Fibroblast of lung (primary cell): Measurements from ENCODE around the gene AQP2. TPM values are rescaled to one million over a fixed set of nuclear protein-coding genes. Genes with fewer than 3 reads are reported as not detected.

Experiments used
- DNase-seq, 2 donors: peaks; one replicate each; pipeline versions ENCODE4 v3.0.0 to v3.0.0-alpha.2; 2010; ENCODE audit warnings: low read depth in 2 of 2
- H2AFZ ChIP-seq: 2 replicates; pipeline ENCODE4 v1.5.1; 2012; ENCODE audit warnings: low read length, control low read depth, inconsistent platforms
- H3K27ac ChIP-seq: 2 replicates; pipeline ENCODE4 v1.5.1; 2011; ENCODE audit warnings: low read length, control low read depth; ENCODE audit not compliant: insufficient read depth
- H3K27me3 ChIP-seq: 2 replicates; pipeline ENCODE4 v1.5.1; 2011; ENCODE audit warnings: mild to moderate bottlenecking, low read length; ENCODE audit not compliant: control insufficient read depth, insufficient read depth
- H3K36me3 ChIP-seq: 2 replicates; pipeline ENCODE4 v1.5.1; 2011; ENCODE audit warnings: low read length; ENCODE audit not compliant: control insufficient read depth, insufficient read depth
- H3K4me1 ChIP-seq: 2 replicates; pipeline ENCODE4 v1.5.1; 2011; ENCODE audit warnings: low read length; ENCODE audit not compliant: control insufficient read depth, insufficient read depth; ENCODE audit errors: extremely low read depth
- H3K4me2 ChIP-seq: 2 replicates; pipeline ENCODE4 v1.5.1; 2011; ENCODE audit warnings: low read length, control low read depth; ENCODE audit not compliant: insufficient read depth; ENCODE audit errors: extremely low read depth
- H3K4me3 ChIP-seq, 4 experiments: fragments of 200-600 bp in 1 of 4; sonication (generic) in 1 of 4; replicated peaks in 1 of 4; 2 replicates each; pipeline ENCODE4 v1.5.1; 2011 to 2016; ENCODE audit warnings: low read length in 4 of 4, low read depth in 3 of 4, mild to moderate bottlenecking in 3 of 4, control low read depth in 2 of 4, inconsistent platforms in 1 of 4, mixed read lengths in 1 of 4; ENCODE audit not compliant: insufficient read depth in 1 of 4; ENCODE audit errors: control extremely low read depth in 1 of 4
- H3K79me2 ChIP-seq: 2 replicates; pipeline ENCODE4 v1.5.1; 2012; ENCODE audit warnings: mild to moderate bottlenecking, low read length, inconsistent platforms; ENCODE audit not compliant: control insufficient read depth, insufficient read depth
- H3K9ac ChIP-seq: 2 replicates; pipeline ENCODE4 v1.5.1; 2011; ENCODE audit warnings: mild to moderate bottlenecking, low read length, control low read depth; ENCODE audit not compliant: insufficient read depth
- H3K9me3 ChIP-seq: 2 replicates; pipeline ENCODE4 v1.5.1; 2012; ENCODE audit warnings: low read depth, low read length; ENCODE audit not compliant: control insufficient read depth, insufficient read depth
- H4K20me1 ChIP-seq: 2 replicates; pipeline ENCODE4 v1.5.1; 2011; ENCODE audit warnings: low read length; ENCODE audit not compliant: control insufficient read depth, insufficient read depth; ENCODE audit errors: extremely low read depth
- CTCF ChIP-seq, 2 donors: IDR thresholded peaks in 1 of 2; conservative IDR thresholded peaks in 1 of 2; 1 replicate in 1 of 2; 2 replicates in 1 of 2; pipeline ENCODE4 v1.5.1; 2011 to 2012; ENCODE audit warnings: low read length in 2 of 2, control low read depth in 1 of 2, inconsistent platforms in 1 of 2, low read depth in 1 of 2, mild to moderate bottlenecking in 1 of 2
- EZH2 ChIP-seq: IDR thresholded peaks from 2 replicates; pipeline ENCODE4 v1.5.1; 2012; ENCODE audit warnings: low read length, control low read depth, mild to moderate bottlenecking; ENCODE audit errors: missing control alignments
- polyA plus RNA-seq, 2 donors: library from polyadenylated mRNA; depleted of rRNA in 1 of 2; stranded (reverse) in 1 of 2; unstranded in 1 of 2; fragments of >200 nt; gene quantifications; 2 replicates each; pipeline ENCODE4 v1.2.1, GENCODE V29; 2011 to 2012; ENCODE audit warnings: missing spikeins in 1 of 2
- total RNA-seq: library from RNA; depleted of rRNA; stranded (reverse); fragments of >200 nt; gene quantifications from 2 replicates; pipeline ENCODE4 v1.2.1, GENCODE V29; 2014

AQP2 gene
- total and polyA plus RNA-seq, 2 donors (not counting 1 experiment from before 2014, with no cell fraction given), result not detected

GRCh38 chr12:50006280-50006679 lies 55.7 kb downstream of the AQP2 start:
- Histone ChIP-seq H3K27me3 (no peaks in the 10 kb centered on the region), H3K79me2 (peaks cover 53% of the 10 kb centered on the region), H3K4me3 (no peak overlapping the region), H3K9me3 (no peaks in the 10 kb centered on the region), H3K4me2 (no peak overlapping the region), H3K9ac (no peak overlapping the region), H4K20me1 (no peaks in the 10 kb centered on the region), H3K27ac (peak overlapping the region; percentile 6), H3K36me3 (peaks cover 3% of the 10 kb centered on the region), H2AFZ (no peak overlapping the region), H3K4me1 (peaks cover 3% of the 10 kb centered on the region)
- TF ChIP-seq EZH2, result no peak
- TF ChIP-seq CTCF (conservative IDR thresholded peaks at IDR 0.05 in 1 of 2, IDR thresholded peaks at IDR 0.05 in 1 of 2; ENCODE audit: low read depth in 1 of 2, low read length in 2 of 2), result no peak
- DNase-seq, result no peak

- DNase-seq, result peak in 1 of 2 donors; percentile 72
These were observed 56.4 kb downstream of the AQP2 start for GRCh38 chr12:50006754-50007442.

More at GRCh38 chr12:50006754-50007442, 56.4 kb downstream of the AQP2 start:
- Histone ChIP-seq H3K4me2 (peak overlapping the region; percentile 18), H2AFZ (peak overlapping the region; percentile 39), H3K9ac (no peak overlapping the region), H3K27ac (no peak overlapping the region), H3K4me3 (no peak overlapping the region), H3K79me2 (peaks cover 55% of the 10 kb centered on the region), H3K4me1 (peaks cover 3% of the 10 kb centered on the region), H3K36me3 (peaks cover 3% of the 10 kb centered on the region), H4K20me1 (no peaks in the 10 kb centered on the region), H3K27me3 (no peaks in the 10 kb centered on the region), H3K9me3 (no peaks in the 10 kb centered on the region)
- TF ChIP-seq CTCF (conservative IDR thresholded peaks at IDR 0.05 in 1 of 2, IDR thresholded peaks at IDR 0.05 in 1 of 2; ENCODE audit: low read depth in 1 of 2, low read length in 2 of 2) (no peak), EZH2 (no peak)

Other genes starting within 250 kb of the AQP2 start
- gene FMNL3, start 243.3 kb upstream of the AQP2 start, total RNA-seq, result 17.2 and 22.5 TPM in 2 replicates
- gene FMNL3, start 243.3 kb upstream of the AQP2 start, polyA plus RNA-seq, result 13.6 and 15.0 TPM in 2 replicates
- 369 and 432 TPM in 2 replicates for gene TMBIM6, start 209.2 kb upstream of the AQP2 start, total RNA-seq
- 830 and 879 TPM in 2 replicates for gene TMBIM6, start 209.2 kb upstream of the AQP2 start, polyA plus RNA-seq
- gene NCKAP5L, start 122.3 kb upstream of the AQP2 start, total RNA-seq, result 11.6 and 14.2 TPM in 2 replicates
- 3.9 TPM in 2 replicates for gene NCKAP5L, start 122.3 kb upstream of the AQP2 start, polyA plus RNA-seq
- 4.5 and 7.2 TPM in 2 replicates for gene BCDIN3D, start 107.6 kb upstream of the AQP2 start, total RNA-seq
- 2.5 and 3.2 TPM in 2 replicates for gene BCDIN3D, start 107.6 kb upstream of the AQP2 start, polyA plus RNA-seq
- gene FAIM2, start 46.8 kb upstream of the AQP2 start, total RNA-seq, result 0.50 and 3.6 TPM in 2 replicates
- 1.00 and 7.3 TPM in 2 replicates for gene FAIM2, start 46.8 kb upstream of the AQP2 start, polyA plus RNA-seq
- gene AQP5, start 11.1 kb downstream of the AQP2 start, total RNA-seq, result under 0.01 TPM in 1 of 2 replicates, not detected in the other
- not detected in 2 replicates for gene AQP5, start 11.1 kb downstream of the AQP2 start, polyA plus RNA-seq
- gene AQP6, start 22.2 kb downstream of the AQP2 start, total RNA-seq, result under 0.01 and 0.17 TPM in 2 replicates
- 0.06 TPM in 1 of 2 replicates, not detected in the other for gene AQP6, start 22.2 kb downstream of the AQP2 start, polyA plus RNA-seq
- 15.2 and 38.1 TPM in 2 replicates for gene RACGAP1, start 74.8 kb downstream of the AQP2 start, total RNA-seq
- 22.9 and 73.4 TPM in 2 replicates for gene RACGAP1, start 74.8 kb downstream of the AQP2 start, polyA plus RNA-seq
- 1.7 and 1.8 TPM in 2 replicates for gene ASIC1, start 106.9 kb downstream of the AQP2 start, total RNA-seq
- 2.6 and 3.9 TPM in 2 replicates for gene ASIC1, start 106.9 kb downstream of the AQP2 start, polyA plus RNA-seq
- 22.9 and 34.3 TPM in 2 replicates for gene SMARCD1, start 134.6 kb downstream of the AQP2 start, total RNA-seq
- 30.5 and 45.0 TPM in 2 replicates for gene SMARCD1, start 134.6 kb downstream of the AQP2 start, polyA plus RNA-seq
- under 0.01 TPM in 1 of 2 replicates, not detected in the other for gene GPD1, start 153.3 kb downstream of the AQP2 start, total RNA-seq
- gene GPD1, start 153.3 kb downstream of the AQP2 start, polyA plus RNA-seq, result 0.03 TPM in 1 of 2 replicates, not detected in the other
- gene COX14, start 161.5 kb downstream of the AQP2 start, total RNA-seq, result 39.0 and 55.3 TPM in 2 replicates
- gene COX14, start 161.5 kb downstream of the AQP2 start, polyA plus RNA-seq, result 57.1 and 58.7 TPM in 2 replicates
- 36.7 and 51.0 TPM in 2 replicates for gene CERS5, start 216.6 kb downstream of the AQP2 start, total RNA-seq
- 70.3 and 74.4 TPM in 2 replicates for gene CERS5, start 216.6 kb downstream of the AQP2 start, polyA plus RNA-seq